HG03066 (cell line): ENCODE measurements around the gene P2RY10.
"Not testable (repeated sequence)": the region's sequence is repeated elsewhere in the genome, so short reads cannot be mapped to it uniquely, and the experiment has no call there.

Source experiments
- ATAC-seq: cut with Tn5 transposase; IDR thresholded peaks from one replicate; pipeline ENCODE4 v1.9.1; 2021; ENCODE audit warnings: low read depth; ENCODE audit not compliant: unreplicated experiment

Gene P2RY10

GRCh38 chrX:78945186-78945912 lies at the start of gene P2RY10:
P2RY10 (plus strand) TSS chrX:78945391; CDS start chrX:78960521, 15,130 bp downstream.
- peak; percentile 65 for ATAC-seq

- no peak for ATAC-seq
These were observed 22.4 kb upstream of the P2RY10 start for GRCh38 chrX:78922754-78923153.

GRCh38 chrX:78923198-78924015 lies 21.8 kb upstream of the P2RY10 start:
- ATAC-seq, result peak; percentile 90

- no peak for ATAC-seq
These were observed 13.4 kb upstream of the P2RY10 start for GRCh38 chrX:78931814-78932213.

GRCh38 chrX:78934866-78935265 lies 10.3 kb upstream of the P2RY10 start:
- no peak for ATAC-seq

GRCh38 chrX:78944351-78944750 lies 840 bp upstream of the P2RY10 start:
- no peak for ATAC-seq

GRCh38 chrX:78946178-78946931 lies 1.2 kb downstream of the P2RY10 start:
- no peak for ATAC-seq

- ATAC-seq, result no peak
These were observed 5.0 kb downstream of the P2RY10 start for GRCh38 chrX:78950009-78950835.

GRCh38 chrX:78957049-78957767 lies 12.0 kb downstream of the P2RY10 start:
- ATAC-seq, result no peak

- peak; percentile 79 for ATAC-seq
These were observed 12.6 kb downstream of the P2RY10 start for GRCh38 chrX:78957768-78958130.

- no peak for ATAC-seq
These were observed 13.4 kb downstream of the P2RY10 start for GRCh38 chrX:78958419-78959116.

- ATAC-seq, result no peak
These were observed 15.7 kb downstream of the P2RY10 start for GRCh38 chrX:78960888-78961287.

GRCh38 chrX:78964598-78964997 lies 19.4 kb downstream of the P2RY10 start:
- ATAC-seq, result no peak

GRCh38 chrX:78979789-78980464 lies 34.7 kb downstream of the P2RY10 start:
- peak; percentile 99 for ATAC-seq

- no peak for ATAC-seq
These were observed 44.2 kb downstream of the P2RY10 start for GRCh38 chrX:78989349-78989748.

- no peak for ATAC-seq
These were observed 52.8 kb downstream of the P2RY10 start for GRCh38 chrX:78997870-78998558.

- ATAC-seq, result not testable (repeated sequence)
These were observed 62.3 kb downstream of the P2RY10 start for GRCh38 chrX:79007540-79007939.
